Measurements from ENCODE around the gene GSDMA.

DNA sequence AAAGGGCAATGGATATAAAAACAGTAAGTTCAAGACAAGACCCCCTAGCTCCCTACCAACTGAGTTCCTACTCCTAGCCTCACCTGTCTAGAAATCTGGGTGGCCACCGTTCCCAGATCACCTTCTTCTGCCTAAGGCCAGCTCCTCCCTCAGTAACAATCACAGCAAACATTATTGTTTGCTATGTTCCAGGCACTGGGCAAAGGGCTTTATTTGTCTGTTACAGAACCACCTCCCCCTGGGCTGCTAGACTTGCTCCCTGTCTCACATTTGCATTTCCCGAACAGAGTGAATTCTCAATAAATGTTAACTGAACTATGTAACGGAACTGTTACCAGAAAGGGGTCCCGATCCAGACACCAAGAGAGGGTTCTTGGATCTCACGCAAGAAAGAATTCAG, 28.5 kb upstream of the GSDMA start:
- no peak for TF ChIP-seq POLR2A (IDR thresholded peaks at IDR 0.05; ENCODE audit: low read length)
- TF ChIP-seq GATA1 (IDR thresholded peaks at IDR 0.05; ENCODE audit: low read depth, low read length): no peak
